ENCODE measurements around the gene FBXL5.
A peak's percentile ranks its signal among the peaks of the same experiment; 100 is the strongest.

FBXL5 gene

GRCh38 chr4:15598644-15599043, 56.5 kb downstream of the FBXL5 start:
- H3K4me3 ChIP-seq (replicated peaks in 1 of 2; ENCODE audit: low read depth in 2 of 2, low read length in 2 of 2) = no peak overlapping the region
- peak in 1 of 2 donors; percentile 74 for DNase-seq (ENCODE audit: low read depth in 2 of 2)
- TF ChIP-seq, protein P1, sequence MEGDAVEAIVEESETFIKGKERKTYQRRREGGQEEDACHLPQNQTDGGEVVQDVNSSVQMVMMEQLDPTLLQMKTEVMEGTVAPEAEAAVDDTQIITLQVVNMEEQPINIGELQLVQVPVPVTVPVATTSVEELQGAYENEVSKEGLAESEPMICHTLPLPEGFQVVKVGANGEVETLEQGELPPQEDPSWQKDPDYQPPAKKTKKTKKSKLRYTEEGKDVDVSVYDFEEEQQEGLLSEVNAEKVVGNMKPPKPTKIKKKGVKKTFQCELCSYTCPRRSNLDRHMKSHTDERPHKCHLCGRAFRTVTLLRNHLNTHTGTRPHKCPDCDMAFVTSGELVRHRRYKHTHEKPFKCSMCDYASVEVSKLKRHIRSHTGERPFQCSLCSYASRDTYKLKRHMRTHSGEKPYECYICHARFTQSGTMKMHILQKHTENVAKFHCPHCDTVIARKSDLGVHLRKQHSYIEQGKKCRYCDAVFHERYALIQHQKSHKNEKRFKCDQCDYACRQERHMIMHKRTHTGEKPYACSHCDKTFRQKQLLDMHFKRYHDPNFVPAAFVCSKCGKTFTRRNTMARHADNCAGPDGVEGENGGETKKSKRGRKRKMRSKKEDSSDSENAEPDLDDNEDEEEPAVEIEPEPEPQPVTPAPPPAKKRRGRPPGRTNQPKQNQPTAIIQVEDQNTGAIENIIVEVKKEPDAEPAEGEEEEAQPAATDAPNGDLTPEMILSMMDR (IDR thresholded peaks at IDR 0.05; ENCODE audit: low read depth, low read length) = no peak

GRCh38 chr4:15592799-15593198, 62.4 kb downstream of the FBXL5 start:
- TF ChIP-seq, protein P1 (IDR thresholded peaks at IDR 0.05; ENCODE audit: low read depth, low read length) = no peak
- DNase-seq (ENCODE audit: low read depth in 2 of 2) = no peak

GRCh38 chr4:15587649-15588048, 67.5 kb downstream of the FBXL5 start:
- TF ChIP-seq, protein P1 (IDR thresholded peaks at IDR 0.05; ENCODE audit: low read depth, low read length) = no peak
- no peak overlapping the region for H3K4me3 ChIP-seq (replicated peaks in 1 of 2; ENCODE audit: low read depth in 2 of 2, low read length in 2 of 2)
- DNase-seq (ENCODE audit: low read depth in 2 of 2) = peak; percentile 69 to 74

More at GRCh38 chr4:15592799-15593198, 62.4 kb downstream of the FBXL5 start:
- H3K4me3 ChIP-seq (replicated peaks in 1 of 2; ENCODE audit: low read depth in 2 of 2, low read length in 2 of 2) = no peak overlapping the region

DNA sequence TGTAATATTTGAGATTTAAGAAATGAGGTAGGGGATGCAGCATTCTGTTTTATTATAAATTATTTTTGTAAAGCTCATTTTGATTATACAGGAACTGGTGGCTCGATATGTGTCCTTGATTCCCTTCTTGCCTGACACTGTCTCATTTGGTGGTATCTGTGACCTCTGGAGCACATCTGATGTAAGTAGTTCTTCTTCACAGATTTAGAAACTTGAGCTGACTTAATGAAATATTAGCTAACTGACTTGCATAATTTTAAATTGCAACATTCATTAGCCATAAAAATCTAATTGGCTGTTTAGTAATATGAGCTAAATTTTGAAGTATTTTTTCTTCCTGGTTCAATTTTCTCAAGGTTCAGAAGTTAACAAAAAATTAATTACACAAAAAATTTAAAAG, 69.1 kb downstream of the FBXL5 start:
- no peak overlapping the region for H3K4me3 ChIP-seq (replicated peaks in 1 of 2; ENCODE audit: low read depth in 2 of 2, low read length in 2 of 2)
- TF ChIP-seq, protein P1 (IDR thresholded peaks at IDR 0.05; ENCODE audit: low read depth, low read length) = no peak
- DNase-seq (ENCODE audit: low read depth in 2 of 2) = no peak

- DNase-seq (ENCODE audit: low read depth in 2 of 2) = no peak
- TF ChIP-seq, protein P1 (IDR thresholded peaks at IDR 0.05; ENCODE audit: low read depth, low read length) = no peak
- H3K4me3 ChIP-seq (replicated peaks in 1 of 2; ENCODE audit: low read depth in 2 of 2, low read length in 2 of 2) = no peak overlapping the region
These were observed 69.8 kb downstream of the FBXL5 start for GRCh38 chr4:15585331-15585730.

DNA sequence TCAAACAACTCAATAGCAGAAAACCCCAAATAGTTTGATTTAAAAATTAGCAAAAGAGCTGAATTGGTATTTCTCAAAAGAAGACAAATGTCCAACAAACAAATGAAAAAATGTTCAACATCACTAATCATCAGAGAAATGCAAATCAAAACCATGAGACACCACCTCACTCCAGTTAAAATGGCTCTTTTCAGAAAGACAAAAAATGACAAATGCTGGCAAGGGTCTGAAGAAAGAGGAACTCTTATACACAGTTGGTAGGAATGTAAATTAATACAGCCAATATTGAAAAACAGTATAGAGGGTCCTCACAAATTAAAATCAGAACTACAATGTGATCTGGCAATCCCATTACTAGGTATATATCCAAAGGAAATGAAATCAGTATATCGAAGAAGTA, 70.4 kb downstream of the FBXL5 start:
- H3K4me3 ChIP-seq (replicated peaks in 1 of 2; ENCODE audit: low read depth in 2 of 2, low read length in 2 of 2) = no peak overlapping the region
- no peak for DNase-seq (ENCODE audit: low read depth in 2 of 2)
- TF ChIP-seq, protein P1 (IDR thresholded peaks at IDR 0.05; ENCODE audit: low read depth, low read length) = no peak

DNA sequence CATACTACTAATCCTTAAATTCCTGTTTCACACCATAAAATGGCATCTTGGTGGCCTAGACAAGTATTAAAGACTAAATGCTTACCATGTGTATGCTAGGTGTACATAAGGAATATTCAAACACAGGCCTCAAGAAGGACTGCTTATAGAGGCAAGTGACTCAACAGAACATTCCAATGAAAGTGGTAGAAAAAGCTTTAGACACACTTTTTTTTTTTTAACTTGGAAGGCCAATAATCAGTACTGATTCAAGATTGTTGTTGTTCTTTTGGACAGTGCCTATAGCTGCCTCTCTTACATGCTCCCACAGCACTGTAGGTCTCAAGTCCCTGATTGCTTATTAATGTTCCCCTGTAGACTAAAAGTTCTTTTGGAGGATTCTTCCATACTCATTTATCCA, 77.6 kb downstream of the FBXL5 start:
- no peak overlapping the region for H3K4me3 ChIP-seq (replicated peaks in 1 of 2; ENCODE audit: low read depth in 2 of 2, low read length in 2 of 2)
- peak in 1 of 2 donors; percentile 33 for DNase-seq (ENCODE audit: low read depth in 2 of 2)
- TF ChIP-seq, protein P1 (IDR thresholded peaks at IDR 0.05; ENCODE audit: low read depth, low read length) = no peak

All from cardiac fibroblast (primary cell).